ENCODE results near the gene PIH1D1.

PIH1D1 gene

GRCh38 chr19:49415102-49415809 is 36.4 kb downstream of the PIH1D1 start (continued):
- TF ChIP-seq, protein P1, sequence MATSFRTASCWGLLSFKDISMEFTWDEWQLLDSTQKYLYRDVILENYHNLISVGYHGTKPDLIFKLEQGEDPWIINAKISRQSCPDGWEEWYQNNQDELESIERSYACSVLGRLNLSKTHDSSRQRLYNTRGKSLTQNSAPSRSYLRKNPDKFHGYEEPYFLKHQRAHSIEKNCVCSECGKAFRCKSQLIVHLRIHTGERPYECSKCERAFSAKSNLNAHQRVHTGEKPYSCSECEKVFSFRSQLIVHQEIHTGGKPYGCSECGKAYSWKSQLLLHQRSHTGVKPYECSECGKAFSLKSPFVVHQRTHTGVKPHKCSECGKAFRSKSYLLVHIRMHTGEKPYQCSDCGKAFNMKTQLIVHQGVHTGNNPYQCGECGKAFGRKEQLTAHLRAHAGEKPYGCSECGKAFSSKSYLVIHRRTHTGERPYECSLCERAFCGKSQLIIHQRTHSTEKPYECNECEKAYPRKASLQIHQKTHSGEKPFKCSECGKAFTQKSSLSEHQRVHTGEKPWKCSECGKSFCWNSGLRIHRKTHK (tag by site-specific recombination; IDR thresholded peaks at IDR 0.05), result no peak

DNA sequence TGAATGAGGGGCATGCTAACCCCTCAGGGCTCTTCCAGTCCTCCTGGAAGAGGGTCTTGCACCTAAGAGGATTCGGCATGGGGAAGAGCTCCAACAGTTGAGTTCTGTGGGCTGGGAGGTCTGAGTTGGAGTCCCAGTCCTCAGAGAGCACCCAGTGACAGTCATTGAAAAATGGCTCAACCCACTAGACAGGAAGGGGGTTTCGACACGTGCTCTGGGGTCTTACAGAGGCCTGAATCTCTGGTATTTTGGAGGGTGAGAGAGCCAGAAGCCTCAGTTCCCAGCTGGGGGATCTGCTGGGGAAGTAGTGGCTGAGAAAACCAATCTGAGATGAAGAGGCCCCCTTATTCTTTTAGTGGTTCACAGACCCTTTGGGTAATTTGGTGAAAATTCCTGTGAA is 37.4 kb downstream of the PIH1D1 start:
- Histone ChIP-seq H3K27ac (ENCODE audit: extremely low read depth, low read depth, low read length) (no peak overlapping the region), H3K4me3 (ENCODE audit: low read depth, low read length) (no peak overlapping the region), H3K4me1 (ENCODE audit: control insufficient read depth, insufficient read depth, low read length) (no peaks in the 10 kb centered on the region), H3K9me3 (ENCODE audit: control insufficient read depth, insufficient read depth, low read depth, low read length) (no peaks in the 10 kb centered on the region), H3K36me3 (ENCODE audit: control insufficient read depth in 2 of 2, insufficient read depth in 1 of 2, low read length in 2 of 2) (no peaks in the 10 kb centered on the region)
- CTCF ChIA-PET, result interaction anchor here (1.9 to 6.9 kb wide), 2 partner anchors 6 to 22 kb away, joined by 12 to 28 read pairs; no protein-coding TSS in a partner anchor
- TF ChIP-seq KLF1 (tag by site-specific recombination; IDR thresholded peaks at IDR 0.05), result no peak
- no peak for TF ChIP-seq ZNF777 (tag by site-specific recombination; IDR thresholded peaks at IDR 0.05; ENCODE audit: borderline replicate concordance)
- TF ChIP-seq ZNF843 (tag by site-specific recombination; IDR thresholded peaks at IDR 0.05), result no peak
- no peak for TF ChIP-seq MZF1 (tag by site-specific recombination; IDR thresholded peaks at IDR 0.05; ENCODE audit: borderline replicate concordance)
- POLR2A ChIA-PET, result no interaction called here

- Histone ChIP-seq H3K4me1 (ENCODE audit: control insufficient read depth, insufficient read depth, low read length) (no peaks in the 10 kb centered on the region), H3K4me3 (ENCODE audit: low read depth, low read length) (no peak overlapping the region), H3K36me3 (ENCODE audit: control insufficient read depth in 2 of 2, insufficient read depth in 1 of 2, low read length in 2 of 2) (no peaks in the 10 kb centered on the region), H3K27ac (ENCODE audit: extremely low read depth, low read depth, low read length) (no peak overlapping the region), H3K9me3 (ENCODE audit: control insufficient read depth, insufficient read depth, low read depth, low read length) (no peaks in the 10 kb centered on the region)
- TF ChIP-seq ZNF624 (tag by site-specific recombination; IDR thresholded peaks at IDR 0.05) (no peak), ZXDB (tag by site-specific recombination; IDR thresholded peaks at IDR 0.05) (no peak), ZNF146 (tag by site-specific recombination; IDR thresholded peaks at IDR 0.05) (no peak), GFI1B (tag by site-specific recombination; IDR thresholded peaks at IDR 0.05) (no peak), PRDM1 (tag by site-specific recombination; IDR thresholded peaks at IDR 0.05) (no peak), ZNF529 (tag by site-specific recombination; IDR thresholded peaks at IDR 0.05; ENCODE audit: insufficient replicate concordance) (no peak), ZNF18 (tag by site-specific recombination; IDR thresholded peaks at IDR 0.05) (no peak), ZNF707 (tag by site-specific recombination; IDR thresholded peaks at IDR 0.05) (no peak), ZNF660 (tag by site-specific recombination; IDR thresholded peaks at IDR 0.05) (no peak), HOXA7 (CRISPR knock-in tag; IDR thresholded peaks at IDR 0.05; ENCODE audit: borderline replicate concordance) (no peak), IKZF3 (tag by site-specific recombination; IDR thresholded peaks at IDR 0.05) (no peak), ZNF600 (tag by site-specific recombination; IDR thresholded peaks at IDR 0.05) (no peak), ZNF292 (tag by site-specific recombination; IDR thresholded peaks at IDR 0.05; ENCODE audit: borderline replicate concordance, low read depth) (no peak), OSR2 (tag by site-specific recombination; IDR thresholded peaks at IDR 0.05) (no peak), GLI4 (tag by site-specific recombination; IDR thresholded peaks at IDR 0.05) (no peak), ZNF2 (tag by site-specific recombination; IDR thresholded peaks at IDR 0.05) (no peak), ZNF561 (tag by site-specific recombination; IDR thresholded peaks at IDR 0.05; ENCODE audit: borderline replicate concordance) (no peak), ZNF544 (tag by site-specific recombination; IDR thresholded peaks at IDR 0.05) (no peak), ZNF510 (tag by site-specific recombination; IDR thresholded peaks at IDR 0.05; ENCODE audit: insufficient replicate concordance) (no peak)
- ChIA-PET CTCF (interaction anchor here (0.7 to 6.9 kb wide), 6 partner anchors 7 to 113 kb away, joined by 3 to 28 read pairs (median 4); partner anchors contain the start of gene FLT3LG), POLR2A (no interaction called here)
Observed at GRCh38 chr19:49413348-49413747, 38.3 kb downstream of the PIH1D1 start.
